IMR-90 (cell line): ENCODE measurements around the gene CNNM3. TPM values are rescaled to one million over a fixed set of nuclear protein-coding genes. Genes with fewer than 3 reads are reported as not detected.

Experiments used
- ATAC-seq: fragments of 200-7000 bp; cut with Tn5 transposase; 2 replicates; pipeline ENCODE4 v1.9.1; 2020; ENCODE audit warnings: low read depth, mild to moderate bottlenecking, moderate library complexity
- BruUV-seq: library from RNA; stranded (reverse); fragments of 400-500 nt; replicated peaks from 2 replicates; lab custom pipeline; 2021; lab: Mats Ljungman, UMichigan
- CTCF ChIA-PET: fragments of 300-600 bp; formaldehyde crosslinking; extraction: SDS; loops from one replicate; lab custom pipeline; 2021; ENCODE audit warnings: antibody characterized with exemption; lab: Yijun Ruan, JAX
- POLR2A ChIA-PET: fragments of 300-600 bp; sonication (Branson Sonifier 250); formaldehyde crosslinking; loops from one replicate; lab custom pipeline; 2022; ENCODE audit warnings: antibody characterized with exemption; ENCODE audit not compliant: unreplicated experiment; lab: Charles Lee
- DNase-seq: peaks from one replicate; pipeline ENCODE4 v3.0.0; 2013
- H2AFZ ChIP-seq: replicated peaks from 2 replicates; pipeline ENCODE3; 2013; ENCODE audit warnings: low read length, mild to moderate bottlenecking; ENCODE audit not compliant: poor library complexity
- H2AK5ac ChIP-seq: 2 replicates; pipeline ENCODE4 v1.6.1; 2013; ENCODE audit warnings: low read depth, low read length, inconsistent platforms
- H2AK9ac ChIP-seq: replicated peaks from 2 replicates; pipeline ENCODE3; 2013; ENCODE audit warnings: mild to moderate bottlenecking, low read depth, low read length, moderate library complexity; ENCODE audit not compliant: poor library complexity
- H2BK120ac ChIP-seq: 2 replicates; pipeline ENCODE4 v1.6.1; 2013; ENCODE audit warnings: low read depth, low read length, inconsistent platforms
- H2BK15ac ChIP-seq: 3 replicates; pipeline ENCODE4 v1.6.1; 2013; ENCODE audit warnings: low read depth, low read length, inconsistent platforms
- H2BK20ac ChIP-seq: 2 replicates; pipeline ENCODE4 v1.6.1; 2013; ENCODE audit warnings: low read depth, mild to moderate bottlenecking, inconsistent platforms, low read length, moderate library complexity
- H2BK5ac ChIP-seq: 2 replicates; pipeline ENCODE4 v1.6.1; 2013; ENCODE audit warnings: mild to moderate bottlenecking, low read depth, low read length, inconsistent platforms; ENCODE audit not compliant: poor library complexity, severe bottlenecking
- H3K14ac ChIP-seq: replicated peaks from 2 replicates; pipeline ENCODE4 v1.6.1; 2013; ENCODE audit warnings: low read depth, low read length, inconsistent platforms
- H3K18ac ChIP-seq: 2 replicates; pipeline ENCODE4 v1.6.1; 2013; ENCODE audit warnings: low read depth, low read length, control low read depth
- H3K23ac ChIP-seq: 2 replicates; pipeline ENCODE4 v1.6.1; 2013; ENCODE audit warnings: low read depth, low read length, inconsistent platforms
- H3K27ac ChIP-seq: 2 replicates; pipeline ENCODE4 v1.5.1; 2013; ENCODE audit warnings: mild to moderate bottlenecking, control low read depth, low read length; ENCODE audit not compliant: insufficient read depth
- H3K27me3 ChIP-seq: 2 replicates; pipeline ENCODE4 v1.6.1; 2013; ENCODE audit warnings: low read length; ENCODE audit not compliant: control insufficient read depth, insufficient read depth
- H3K36me3 ChIP-seq: 2 replicates; pipeline ENCODE4 v1.6.1; 2013; ENCODE audit warnings: low read length, mixed read lengths; ENCODE audit not compliant: control insufficient read depth, insufficient read depth
- H3K4ac ChIP-seq: 2 replicates; pipeline ENCODE4 v1.6.1; 2013; ENCODE audit warnings: low read depth, low read length, inconsistent platforms
- H3K4me1 ChIP-seq: 2 replicates; pipeline ENCODE4 v1.6.1; 2013; ENCODE audit warnings: low read length, mixed read lengths; ENCODE audit not compliant: control insufficient read depth, insufficient read depth
- H3K4me2 ChIP-seq: 2 replicates; pipeline ENCODE4 v1.6.1; 2013; ENCODE audit warnings: low read depth, mild to moderate bottlenecking, control low read depth, low read length, moderate library complexity
- H3K4me3 ChIP-seq: 2 replicates; pipeline ENCODE4 v1.5.1; 2013; ENCODE audit warnings: low read depth, mild to moderate bottlenecking, control low read depth, low read length, moderate library complexity; ENCODE audit not compliant: insufficient read depth
- H3K56ac ChIP-seq: 2 replicates; pipeline ENCODE4 v1.6.1; 2013; ENCODE audit warnings: low read length, inconsistent platforms; ENCODE audit not compliant: insufficient read depth; ENCODE audit errors: extremely low read depth
- H3K79me1 ChIP-seq, 2 experiments: 2 replicates each; pipeline ENCODE4 v1.6.1; 2013; ENCODE audit warnings: low read length in 2 of 2, inconsistent platforms in 1 of 2, low read depth in 1 of 2
- H3K9ac ChIP-seq: 2 replicates; pipeline ENCODE4 v1.6.1; 2013; ENCODE audit warnings: low read depth, low read length, control low read depth
- H3K9me1 ChIP-seq: 2 replicates; pipeline ENCODE4 v1.6.1; 2013; ENCODE audit warnings: low read length, inconsistent platforms; ENCODE audit not compliant: insufficient read depth
- H3K9me3 ChIP-seq: 2 replicates; pipeline ENCODE4 v1.6.1; 2013; ENCODE audit warnings: low read length; ENCODE audit not compliant: control insufficient read depth, insufficient read depth
- H4K20me1 ChIP-seq: 2 replicates; pipeline ENCODE4 v1.6.1; 2013; ENCODE audit warnings: low read length, inconsistent platforms; ENCODE audit not compliant: insufficient read depth
- H4K5ac ChIP-seq: 2 replicates; pipeline ENCODE4 v1.6.1; 2013; ENCODE audit warnings: mild to moderate bottlenecking, low read depth, low read length, control low read depth
- H4K8ac ChIP-seq, 2 experiments: 2 replicates each; pipeline ENCODE4 v1.6.1; 2013; ENCODE audit warnings: low read depth in 2 of 2, low read length in 2 of 2, control low read depth in 1 of 2, inconsistent platforms in 1 of 2
- H4K91ac ChIP-seq: 2 replicates; pipeline ENCODE4 v1.6.1; 2013; ENCODE audit warnings: low read depth, low read length, inconsistent platforms; ENCODE audit not compliant: insufficient read depth
- BHLHE40 ChIP-seq: fragments of 150-350 bp; IDR thresholded peaks from 2 replicates; pipeline ENCODE4 v1.6.1; 2016; ENCODE audit warnings: mild to moderate bottlenecking, low read depth, low read length
- CEBPB ChIP-seq: IDR thresholded peaks from 2 replicates; pipeline ENCODE4 v1.6.1; 2012; ENCODE audit warnings: low read depth, low read length, improper control_type of control experiment
- CHD1 ChIP-seq: IDR thresholded peaks from 2 replicates; pipeline ENCODE4 v1.6.1; 2012; ENCODE audit warnings: low read depth, low read length, improper control_type of control experiment
- CTCF ChIP-seq: conservative IDR thresholded peaks from 2 replicates; pipeline ENCODE4 v1.5.1; 2012; ENCODE audit warnings: mild to moderate bottlenecking, low read depth, low read length, improper control_type of control experiment
- ELK1 ChIP-seq: fragments of 150-350 bp; IDR thresholded peaks from 2 replicates; pipeline ENCODE4 v1.6.1; 2016; ENCODE audit warnings: low read depth, mild to moderate bottlenecking, low read length, moderate library complexity, borderline replicate concordance
- FOS ChIP-seq: fragments of 150-350 bp; IDR thresholded peaks from 2 replicates; pipeline ENCODE4 v1.6.1; 2016; ENCODE audit warnings: low read depth, low read length
- MAFK ChIP-seq: IDR thresholded peaks from 2 replicates; pipeline ENCODE4 v1.6.1; 2012; ENCODE audit warnings: low read depth, low read length, improper control_type of control experiment
- MAZ ChIP-seq: IDR thresholded peaks from 2 replicates; pipeline ENCODE4 v1.6.1; 2012; ENCODE audit warnings: low read depth, mild to moderate bottlenecking, low read length, improper control_type of control experiment, moderate library complexity, borderline replicate concordance
- MXI1 ChIP-seq: IDR thresholded peaks from 2 replicates; pipeline ENCODE4 v1.6.1; 2012; ENCODE audit warnings: low read depth, mild to moderate bottlenecking, low read length, moderate library complexity, borderline replicate concordance
- NFE2L2 ChIP-seq: fragments of 150-350 bp; IDR thresholded peaks from 2 replicates; pipeline ENCODE4 v1.6.1; 2016; ENCODE audit warnings: low read depth, mild to moderate bottlenecking, low read length
- POLR2A ChIP-seq: IDR thresholded peaks from 2 replicates; pipeline ENCODE4 v1.6.1; 2012; ENCODE audit warnings: mild to moderate bottlenecking, low read depth, low read length
- RAD21 ChIP-seq: IDR thresholded peaks from 2 replicates; pipeline ENCODE4 v1.6.1; 2012; ENCODE audit warnings: low read length, improper control_type of control experiment
- RCOR1 ChIP-seq: IDR thresholded peaks from 2 replicates; pipeline ENCODE4 v1.6.1; 2012; ENCODE audit warnings: mild to moderate bottlenecking, low read length, improper control_type of control experiment; ENCODE audit not compliant: insufficient replicate concordance
- RFX5 ChIP-seq: IDR thresholded peaks from 2 replicates; pipeline ENCODE4 v1.8.0; 2012; ENCODE audit warnings: low read depth, mild to moderate bottlenecking, low read length, moderate library complexity
- SMC3 ChIP-seq: fragments of 150-350 bp; IDR thresholded peaks from 2 replicates; pipeline ENCODE4 v1.6.1; 2016; ENCODE audit warnings: low read depth, mild to moderate bottlenecking, antibody characterized with exemption, low read length, moderate library complexity
- WGBS, 2 experiments: methylation state at CpG; one replicate each; pipeline versions ENCODE4 v1.1.5 to v1.1.7; 2013; ENCODE audit warnings: missing lambda C conversion rate in 2 of 2; ENCODE audit not compliant: insufficient read length in 1 of 2; ENCODE audit errors: extremely low coverage in 2 of 2; 5-methylcytosine and 5-hydroxymethylcytosine counted together
- dilution Hi-C: fragments of 300-500 bp; cut with HindIII; formaldehyde crosslinking; loops from one replicate; pipeline ENCODE4 v1.14.3; 2018; ENCODE audit warnings: low sequenced_read_pairs; ENCODE audit not compliant: unreplicated experiment
- in situ Hi-C: fragments of 300-500 bp; cut with MboI; formaldehyde crosslinking; loops from 3 replicates; pipeline ENCODE4 v1.14.3; 2019; ENCODE audit warnings: low sequenced_read_pairs, inconsistent platforms, mixed read lengths
- intact Hi-C: fragments of 100-400 bp; cut with micrococcal nuclease; formaldehyde crosslinking; loops from 2 replicates; pipeline ENCODE4 v1.10.0; 2022
- polyA plus RNA-seq, 3 experiments: library from polyadenylated mRNA; depleted of rRNA; stranded (reverse); fragments of >200 nt; gene quantifications; 2 replicates each; pipeline ENCODE4 v1.2.3, GENCODE V29; 2012; ENCODE audit warnings: low replicate concordance in 1 of 3
- total RNA-seq: library from RNA; depleted of rRNA; stranded (reverse); fragments of >200 nt; gene quantifications from 2 replicates; pipeline ENCODE4 v1.2.3, GENCODE V29; 2012
- TF ChIP-seq, protein P1 (sequence below): fragments of 150-350 bp; IDR thresholded peaks from 2 replicates; pipeline ENCODE4 v1.6.1; 2017; ENCODE audit warnings: mild to moderate bottlenecking, antibody characterized with exemption, low read length, low read depth

CNNM3 gene
- total and polyA plus RNA-seq, 2 of the 4 experiments (the other 2 are of a cell fraction) = 2.3 to 6.1 TPM

GRCh38 chr2:96809216-96809882, 6.7 kb upstream of the CNNM3 start:
- Histone ChIP-seq H3K4me1 (peaks cover 5% of the 10 kb centered on the region), H4K91ac (no peak overlapping the region), H2AK5ac (no peak overlapping the region), H3K23ac (no peak overlapping the region), H3K27ac (no peak overlapping the region), H3K14ac (no peak overlapping the region), H2AK9ac (no peak overlapping the region), H3K9me3 (no peaks in the 10 kb centered on the region), H2BK120ac (no peak overlapping the region), H3K27me3 (no peaks in the 10 kb centered on the region), H2AFZ (no peak overlapping the region), H2BK5ac (no peak overlapping the region), H2BK20ac (no peak overlapping the region), H3K79me1 (no peaks in the 10 kb centered on the region), H3K4me2 (no peak overlapping the region), H3K36me3 (0 out of 2 replicates have a peak, but pooled peaks cover 1% of the 10 kb centered on the region), H3K4ac (no peak overlapping the region), H4K5ac (no peak overlapping the region), H4K20me1 (no peaks in the 10 kb centered on the region), H3K56ac (no peak overlapping the region), H3K18ac (no peak overlapping the region), H3K9ac (no peak overlapping the region), H2BK15ac (no peak overlapping the region), H3K4me3 (no peak overlapping the region), H3K9me1 (peaks cover 4% of the 10 kb centered on the region; the same call in 1 of the 2 replicates), H4K8ac (no peak overlapping the region)
- no TSS peak for BruUV-seq
- intact Hi-C loops (no loop called here), dilution Hi-C loops (no loop called here), in situ Hi-C loops (no loop called here)
- POLR2A ChIA-PET = no interaction called here
- 90% methylated on average over 2 of the region's 13 CpGs; no CpG with 5 or more reads in 1 of the 2 experiments for WGBS, 2 experiments
- TF ChIP-seq SMC3 (no peak), POLR2A (no peak), BHLHE40 (no peak), CTCF (no peak), CEBPB (no peak), MXI1 (no peak), CHD1 (no peak), RCOR1 (no peak), NFE2L2 (no peak), MAFK (no peak), RAD21 (no peak), FOS (no peak), MAZ (no peak), RFX5 (no peak), ELK1 (no peak)
- TF ChIP-seq, protein P1, sequence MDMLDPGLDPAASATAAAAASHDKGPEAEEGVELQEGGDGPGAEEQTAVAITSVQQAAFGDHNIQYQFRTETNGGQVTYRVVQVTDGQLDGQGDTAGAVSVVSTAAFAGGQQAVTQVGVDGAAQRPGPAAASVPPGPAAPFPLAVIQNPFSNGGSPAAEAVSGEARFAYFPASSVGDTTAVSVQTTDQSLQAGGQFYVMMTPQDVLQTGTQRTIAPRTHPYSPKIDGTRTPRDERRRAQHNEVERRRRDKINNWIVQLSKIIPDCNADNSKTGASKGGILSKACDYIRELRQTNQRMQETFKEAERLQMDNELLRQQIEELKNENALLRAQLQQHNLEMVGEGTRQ = no peak
- ATAC-seq (no peak), DNase-seq (no peak)
- CTCF ChIA-PET = no interaction called here
